Activated CD4-positive, alpha-beta memory T cell treated with anti-CD3 and anti-CD28 coated beads, Interleukin-2, amount 10 ng/mL, durations not matched to agents 7 days and 5 days (primary cell): ENCODE data around the gene DEGS2. TPM values are rescaled to one million over a fixed set of nuclear protein-coding genes. Genes with fewer than 3 reads are reported as not detected.
"Not testable (repeated sequence)": the region's sequence is repeated elsewhere in the genome, so short reads cannot be mapped to it uniquely, and the experiment has no call there.

ENCODE experiments used
- CTCF ChIA-PET: fragments of 350-600 bp; sonication (Branson Sonifier 250); formaldehyde crosslinking; loops from one replicate; lab custom pipeline; 2021; ENCODE audit warnings: antibody characterized with exemption, inconsistent platforms; lab: Charles Lee
- POLR2A ChIA-PET: fragments of 350-600 bp; sonication (Branson Sonifier 250); formaldehyde crosslinking; loops from one replicate; lab custom pipeline; 2021; ENCODE audit warnings: antibody characterized with exemption; lab: Charles Lee
- DNase-seq: peaks from one replicate; pipeline ENCODE4 v3.0.0-alpha.2; 2020
- H3K27ac Mint-ChIP-seq: one replicate; pipeline ENCODE4 v1.8.0; 2021; ENCODE audit warnings: mild to moderate bottlenecking, mixed read lengths
- H3K27me3 Mint-ChIP-seq: one replicate; pipeline ENCODE4 v1.8.0; 2021; ENCODE audit warnings: mixed read lengths
- H3K36me3 Mint-ChIP-seq: one replicate; pipeline ENCODE4 v1.8.0; 2021; ENCODE audit warnings: low read depth, mixed read lengths
- H3K4me1 Mint-ChIP-seq: one replicate; pipeline ENCODE4 v1.8.0; 2021; ENCODE audit warnings: mixed read lengths
- H3K4me3 Mint-ChIP-seq: one replicate; pipeline ENCODE4 v1.8.0; 2021; ENCODE audit warnings: mild to moderate bottlenecking, mixed read lengths
- H3K9me3 Mint-ChIP-seq: one replicate; pipeline ENCODE4 v1.8.0; 2021; ENCODE audit warnings: mixed read lengths
- total RNA-seq, 2 experiments: library from RNA; stranded (reverse); gene quantifications; one replicate each; pipeline ENCODE4 v1.2.3, GENCODE V29; 2021

The DEGS2 gene
- under 1 TPM; 0.20 to 0.25 TPM for total RNA-seq

DNA sequence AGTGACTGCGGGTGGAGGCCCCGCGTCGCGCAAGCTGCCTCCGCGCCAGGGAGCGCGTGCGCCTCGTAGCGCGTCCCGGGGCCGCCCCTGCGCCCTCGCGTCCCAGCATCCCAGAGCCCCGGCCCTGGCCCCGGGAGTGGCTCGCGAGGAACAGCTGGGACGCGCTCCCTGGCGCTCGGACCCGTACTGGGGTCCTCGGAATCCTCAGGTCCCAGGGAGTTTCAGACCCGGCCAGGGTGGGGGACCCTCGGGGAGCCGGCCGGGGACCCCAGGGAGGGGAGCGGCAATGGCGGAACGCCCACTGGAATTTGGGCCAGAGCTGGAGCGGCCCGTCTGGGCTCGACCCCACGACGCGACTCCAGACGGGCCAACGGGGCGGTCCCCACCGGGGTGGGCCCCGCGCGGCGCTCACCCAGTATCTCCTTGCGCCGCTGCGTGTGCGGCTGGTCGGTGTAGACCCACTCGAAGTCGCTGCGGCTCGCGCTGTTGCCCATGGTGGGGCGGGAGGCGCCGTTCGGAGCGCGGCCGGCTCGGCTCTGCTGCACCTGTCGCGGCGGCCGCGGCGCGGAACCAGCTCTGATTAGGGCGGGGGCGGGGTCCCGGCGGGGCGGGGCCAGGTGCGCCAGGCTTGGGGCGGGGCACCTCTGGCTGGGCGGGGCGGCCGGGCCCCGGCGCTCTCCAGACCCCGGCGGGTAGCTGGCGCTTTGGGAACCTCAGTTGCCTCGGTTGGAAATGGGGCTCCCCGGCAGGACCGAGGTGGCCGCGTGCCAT lies at the start of gene DEGS2:
Gene DEGS2, minus strand, starts transcription at position 552 of the 771 bp plus-strand sequence. Its CDS starts 58 bp downstream, at position 494.
- peaks cover 3% of the 10 kb centered on the region for H3K4me1 Mint-ChIP-seq
- peak; percentile 52 for DNase-seq
- H3K36me3 Mint-ChIP-seq = peaks cover 5% of the 10 kb centered on the region
- H3K27ac Mint-ChIP-seq = no peak within 1 kb of the TSS
- H3K4me3 Mint-ChIP-seq = peak within 1 kb of the TSS; percentile 39
- peaks cover 31% of the 10 kb centered on the region for H3K27me3 Mint-ChIP-seq
- ChIA-PET CTCF (interaction anchor here (0.6 kb wide), 1 partner anchor 163 kb away, joined by 3 read pairs; no protein-coding TSS in a partner anchor), POLR2A (interaction anchor here (1.0 kb wide), 1 partner anchor 8 kb away, joined by 3 read pairs; no protein-coding TSS in a partner anchor)
- peaks cover 8% of the 10 kb centered on the region for H3K9me3 Mint-ChIP-seq

DNA sequence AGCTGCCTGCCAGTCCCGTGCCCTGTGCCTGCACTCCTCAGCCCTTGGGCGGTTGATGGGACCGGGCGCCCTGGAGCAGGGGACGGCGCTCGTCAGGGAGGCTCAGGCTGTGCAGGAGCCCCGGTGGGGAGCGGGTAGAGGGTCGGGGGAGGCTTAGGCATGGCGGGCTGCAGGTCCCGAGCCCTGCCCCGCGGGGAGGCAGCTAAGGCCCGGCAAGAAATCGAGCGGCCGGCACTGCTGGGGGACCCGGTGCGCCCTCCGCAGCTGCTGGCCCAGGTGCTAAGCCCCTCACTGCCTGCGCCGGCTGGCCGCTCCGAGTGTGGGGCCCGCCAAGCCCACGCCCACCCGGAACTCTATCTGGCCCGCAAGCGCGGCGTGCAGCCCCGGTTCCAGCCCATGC lies 48.7 kb upstream of the DEGS2 start:
- ChIA-PET POLR2A (interaction anchor here (0.8 kb wide), 1 partner anchor 17 kb away, joined by 3 read pairs; no protein-coding TSS in a partner anchor), CTCF (interaction anchor here (6.1 kb wide), 1 partner anchor 14 kb away, joined by 53 read pairs; no protein-coding TSS in a partner anchor)
- not testable (repeated sequence) for H3K4me3 Mint-ChIP-seq, H3K4me1 Mint-ChIP-seq, DNase-seq, H3K9me3 Mint-ChIP-seq, H3K27me3 Mint-ChIP-seq, H3K36me3 Mint-ChIP-seq, H3K27ac Mint-ChIP-seq

- not testable (repeated sequence) for DNase-seq
Observed at GRCh38 chr14:100207588-100207987, 48.1 kb upstream of the DEGS2 start.

GRCh38 chr14:100204835-100205167 lies 45.4 kb upstream of the DEGS2 start:
- DNase-seq, H3K4me1 Mint-ChIP-seq, H3K36me3 Mint-ChIP-seq, H3K9me3 Mint-ChIP-seq, POLR2A ChIA-PET, H3K27ac Mint-ChIP-seq, H3K4me3 Mint-ChIP-seq, H3K27me3 Mint-ChIP-seq: not testable (repeated sequence)
- CTCF ChIA-PET = interaction anchor here (1.0 to 6.1 kb wide), 2 partner anchors 11 to 17 kb away, joined by 3 to 53 read pairs; no protein-coding TSS in a partner anchor

More at GRCh38 chr14:100207588-100207987, 48.1 kb upstream of the DEGS2 start:
- H3K4me1 Mint-ChIP-seq, H3K27ac Mint-ChIP-seq, POLR2A ChIA-PET, H3K27me3 Mint-ChIP-seq, H3K9me3 Mint-ChIP-seq, H3K4me3 Mint-ChIP-seq, H3K36me3 Mint-ChIP-seq: not testable (repeated sequence)
- CTCF ChIA-PET = interaction anchor here (6.1 kb wide), 1 partner anchor 14 kb away, joined by 53 read pairs; no protein-coding TSS in a partner anchor

- no peaks in the 10 kb centered on the region for H3K9me3 Mint-ChIP-seq
- H3K36me3 Mint-ChIP-seq = no peaks in the 10 kb centered on the region
- no peak for DNase-seq
- no peaks in the 10 kb centered on the region for H3K4me1 Mint-ChIP-seq
- H3K27ac Mint-ChIP-seq = no peak overlapping the region
- CTCF ChIA-PET = interaction anchor here (0.7 to 6.1 kb wide), 2 partner anchors 11 kb away, joined by 3 to 53 read pairs; no protein-coding TSS in a partner anchor
- no peaks in the 10 kb centered on the region for H3K27me3 Mint-ChIP-seq
- POLR2A ChIA-PET = interaction anchor here (1.1 kb wide), 2 partner anchors 18 to 20 kb away, joined by 3 to 4 read pairs; no protein-coding TSS in a partner anchor
- H3K4me3 Mint-ChIP-seq = no peak overlapping the region
Observed at GRCh38 chr14:100203962-100204834, 44.8 kb upstream of the DEGS2 start.

GRCh38 chr14:100203146-100203545 lies 43.7 kb upstream of the DEGS2 start:
- no peaks in the 10 kb centered on the region for H3K36me3 Mint-ChIP-seq
- POLR2A ChIA-PET = interaction anchor here (1.1 to 1.3 kb wide), 4 partner anchors 9 to 21 kb away, joined by 3 to 5 read pairs (median 4); no protein-coding TSS in a partner anchor
- H3K4me3 Mint-ChIP-seq = no peak overlapping the region
- H3K9me3 Mint-ChIP-seq = no peaks in the 10 kb centered on the region
- H3K27ac Mint-ChIP-seq = no peak overlapping the region
- DNase-seq = no peak
- H3K27me3 Mint-ChIP-seq = no peaks in the 10 kb centered on the region
- CTCF ChIA-PET = interaction anchor here (0.5 to 6.1 kb wide), 3 partner anchors 9 to 209 kb away, joined by 3 to 53 read pairs (median 8); no protein-coding TSS in a partner anchor
- no peaks in the 10 kb centered on the region for H3K4me1 Mint-ChIP-seq

DNA sequence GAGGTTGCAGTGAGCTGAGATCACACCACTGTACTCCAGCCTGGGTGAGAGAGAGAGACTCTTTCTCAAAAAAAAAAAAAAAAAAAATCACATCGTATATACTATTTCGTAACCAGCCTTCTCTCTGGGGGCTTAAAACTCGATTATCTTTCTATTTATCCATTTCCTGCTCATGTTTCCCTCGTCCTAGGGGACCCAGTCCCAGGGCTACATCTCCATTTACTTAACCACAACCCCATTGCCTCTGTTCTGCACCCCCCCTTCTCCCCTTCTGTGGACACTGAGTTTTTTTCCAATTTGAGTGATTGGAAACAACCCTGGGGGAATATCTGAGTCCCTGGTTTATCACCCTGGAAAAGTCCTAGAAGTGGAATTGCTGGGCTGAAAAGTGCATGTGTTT lies 43.3 kb upstream of the DEGS2 start:
- H3K4me3 Mint-ChIP-seq = no peak overlapping the region
- no peak overlapping the region for H3K27ac Mint-ChIP-seq
- ChIA-PET POLR2A (interaction anchor here (1.2 to 1.3 kb wide), 2 partner anchors 9 to 11 kb away, joined by 4 to 5 read pairs; no protein-coding TSS in a partner anchor), CTCF (interaction anchor here (6.1 kb wide), 1 partner anchor 9 kb away, joined by 53 read pairs; no protein-coding TSS in a partner anchor)
- no peaks in the 10 kb centered on the region for H3K36me3 Mint-ChIP-seq
- H3K4me1 Mint-ChIP-seq = no peaks in the 10 kb centered on the region
- DNase-seq = no peak
- no peaks in the 10 kb centered on the region for H3K27me3 Mint-ChIP-seq
- H3K9me3 Mint-ChIP-seq = no peaks in the 10 kb centered on the region

DNA sequence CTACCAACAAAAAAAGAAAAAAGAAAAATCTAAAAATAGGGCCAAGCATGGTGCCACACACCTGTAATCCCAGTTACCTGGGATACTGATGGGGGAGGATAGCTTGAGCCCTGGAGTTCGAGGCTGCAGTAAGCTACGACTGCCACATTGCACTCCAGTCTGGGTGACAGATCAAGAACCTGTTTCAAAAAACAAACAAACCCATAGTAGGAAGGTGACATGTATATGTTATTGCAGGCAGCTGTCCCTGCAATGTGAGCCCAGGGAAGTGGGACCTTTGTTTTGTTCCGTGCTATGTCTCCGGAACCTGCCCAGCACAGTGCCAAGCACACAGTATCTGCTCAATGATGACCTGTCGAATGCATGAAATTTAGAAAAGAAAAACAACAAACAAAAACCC lies 42.3 kb upstream of the DEGS2 start:
- no peaks in the 10 kb centered on the region for H3K9me3 Mint-ChIP-seq
- no peak for DNase-seq
- H3K4me1 Mint-ChIP-seq = no peaks in the 10 kb centered on the region
- no peaks in the 10 kb centered on the region for H3K36me3 Mint-ChIP-seq
- no peak overlapping the region for H3K27ac Mint-ChIP-seq
- ChIA-PET CTCF (no interaction called here), POLR2A (no interaction called here)
- no peak overlapping the region for H3K4me3 Mint-ChIP-seq
- H3K27me3 Mint-ChIP-seq = no peaks in the 10 kb centered on the region

GRCh38 chr14:100200311-100200710 lies 40.9 kb upstream of the DEGS2 start:
- Mint-ChIP-seq H3K9me3 (no peaks in the 10 kb centered on the region), H3K27me3 (no peaks in the 10 kb centered on the region), H3K27ac (no peak overlapping the region), H3K4me3 (no peak overlapping the region), H3K36me3 (no peaks in the 10 kb centered on the region), H3K4me1 (no peaks in the 10 kb centered on the region)
- no peak for DNase-seq
- ChIA-PET CTCF (interaction anchor here (1.2 kb wide), 1 partner anchor 217 kb away, joined by 4 read pairs; no protein-coding TSS in a partner anchor), POLR2A (no interaction called here)

DNA sequence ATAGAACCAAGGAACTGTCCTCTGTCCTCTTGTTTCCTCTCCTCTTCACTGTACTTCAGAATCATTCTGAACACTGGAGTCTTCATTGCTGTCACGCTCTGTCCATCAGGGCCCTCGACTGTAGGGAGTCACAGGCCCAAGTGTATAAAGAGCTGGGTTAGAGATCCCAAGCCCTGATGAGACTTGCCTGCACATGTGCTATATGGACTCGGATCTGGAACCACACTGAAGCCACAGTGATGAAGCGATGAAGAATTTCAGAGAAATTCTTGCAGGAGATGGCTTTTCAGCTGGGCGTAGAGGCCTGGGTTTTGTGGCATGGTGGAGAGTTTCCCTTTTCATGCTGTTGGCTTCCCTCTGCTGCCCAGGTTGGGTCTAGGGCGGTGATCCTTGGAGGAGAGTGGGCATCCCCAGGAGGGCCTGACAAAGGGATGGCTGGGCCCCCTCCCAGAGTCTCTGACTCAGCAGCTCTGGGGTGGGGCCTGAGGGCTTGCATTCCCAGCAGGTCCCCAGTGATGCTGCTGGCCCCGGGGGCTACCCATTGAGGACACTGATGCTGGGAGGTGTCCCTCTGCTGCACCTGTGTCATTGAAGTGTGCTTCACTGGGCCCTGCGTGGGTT lies 39.9 kb upstream of the DEGS2 start:
- DNase-seq = no peak
- Mint-ChIP-seq H3K27me3 (no peaks in the 10 kb centered on the region), H3K4me1 (peaks cover under 1% of the 10 kb centered on the region), H3K36me3 (no peaks in the 10 kb centered on the region), H3K4me3 (no peak overlapping the region), H3K27ac (no peak overlapping the region), H3K9me3 (no peaks in the 10 kb centered on the region)
- ChIA-PET CTCF (interaction anchor here (0.6 to 1.2 kb wide), 3 partner anchors 71 to 216 kb away, joined by 4 to 6 read pairs (median 4); no protein-coding TSS in a partner anchor), POLR2A (no interaction called here)

DNA sequence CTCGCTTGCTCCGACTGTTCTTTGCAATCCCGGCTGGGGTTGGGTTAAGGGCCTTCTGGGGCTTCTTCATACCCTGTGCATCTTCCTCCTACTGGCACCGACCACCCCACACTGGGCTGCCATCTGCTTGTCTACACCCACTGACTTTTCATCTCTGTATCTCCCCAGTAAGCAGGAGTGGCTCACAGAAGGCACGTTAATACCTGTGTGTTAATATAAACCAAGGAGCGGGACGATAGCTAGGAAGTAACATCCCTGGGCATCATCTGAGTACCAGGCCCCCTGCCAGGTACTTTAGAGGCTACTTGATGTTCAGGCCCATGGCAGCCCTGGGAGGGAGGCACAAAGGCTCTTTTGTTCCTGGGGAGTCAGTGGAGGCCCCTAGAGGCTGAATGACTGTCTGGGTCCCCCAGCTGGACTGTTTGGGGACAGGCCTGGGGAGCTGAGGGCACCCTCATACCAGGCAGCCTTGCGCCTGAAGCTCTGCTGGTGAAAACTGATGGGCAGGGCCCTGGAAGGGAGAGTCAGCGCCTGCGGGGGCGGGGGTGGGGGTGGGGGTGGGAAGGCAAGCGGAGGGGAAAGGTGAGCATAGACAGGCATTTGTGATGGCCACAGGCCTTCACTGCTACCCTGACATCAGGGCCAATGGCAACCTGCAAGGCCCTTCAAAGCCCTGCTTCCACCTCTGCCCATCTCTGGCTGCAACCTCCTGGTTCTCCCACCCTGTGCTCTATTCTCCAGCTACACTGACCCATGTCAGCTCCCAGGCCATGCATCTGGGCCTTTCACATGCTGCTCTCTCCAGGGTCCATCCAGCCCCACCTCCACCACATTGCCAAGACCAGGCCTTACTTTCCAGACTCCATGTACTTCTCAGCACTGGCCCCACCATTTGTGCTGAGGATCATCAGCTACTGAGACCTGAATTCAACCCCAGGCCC lies 34.2 kb upstream of the DEGS2 start:
- Mint-ChIP-seq H3K27ac (peak overlapping the region; percentile 73), H3K9me3 (no peaks in the 10 kb centered on the region), H3K27me3 (no peaks in the 10 kb centered on the region), H3K4me3 (peak overlapping the region; percentile 27), H3K36me3 (no peaks in the 10 kb centered on the region), H3K4me1 (peaks cover 16% of the 10 kb centered on the region)
- peak; percentile 26 for DNase-seq
- ChIA-PET CTCF (interaction anchor here (0.5 to 4.7 kb wide), 76 partner anchors 9 to 513 kb away, joined by 3 to 100 read pairs (median 4); partner anchors contain the start of gene EVL), POLR2A (interaction anchor here (0.6 to 3.8 kb wide), 11 partner anchors 9 to 222 kb away, joined by 3 to 28 read pairs (median 9); partner anchors contain the start of gene YY1)
